ENCODE data around the gene PROM2.
"Not testable (repeated sequence)": the region's sequence is repeated elsewhere in the genome, so short reads cannot be mapped to it uniquely, and the experiment has no call there.

The PROM2 gene

DNA sequence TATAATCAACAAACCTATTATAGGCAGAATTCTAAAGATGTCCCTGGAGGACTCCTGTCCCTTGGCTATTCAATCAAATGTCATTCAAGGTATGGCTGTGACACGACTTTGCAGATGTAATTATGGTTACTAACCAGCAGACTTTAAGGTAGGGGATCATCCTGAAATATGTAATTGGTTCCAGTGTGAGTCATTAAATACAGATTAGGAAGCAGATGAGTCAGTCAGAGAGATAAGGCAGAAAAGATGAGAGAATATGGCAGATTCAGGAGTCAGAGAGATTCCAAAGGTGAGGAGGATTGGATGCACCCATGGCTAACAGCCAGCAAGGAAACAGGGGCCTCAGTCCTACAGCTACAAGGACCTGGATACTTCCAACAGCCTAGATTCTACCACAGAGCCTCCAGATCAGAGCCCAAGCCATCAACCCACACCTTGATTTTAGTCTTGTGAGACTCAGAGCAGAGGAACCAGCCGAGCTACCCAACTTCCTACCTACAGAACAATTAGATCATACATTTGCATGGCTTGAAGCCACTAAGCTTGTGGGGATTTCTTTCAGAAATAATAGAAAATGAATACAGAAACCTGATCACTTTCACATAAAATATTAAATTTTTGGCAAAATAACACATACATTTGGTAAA is 11.2 kb upstream of the PROM2 start:
- H3K27ac ChIP-seq = no peak overlapping the region
- TF ChIP-seq, protein P1, sequence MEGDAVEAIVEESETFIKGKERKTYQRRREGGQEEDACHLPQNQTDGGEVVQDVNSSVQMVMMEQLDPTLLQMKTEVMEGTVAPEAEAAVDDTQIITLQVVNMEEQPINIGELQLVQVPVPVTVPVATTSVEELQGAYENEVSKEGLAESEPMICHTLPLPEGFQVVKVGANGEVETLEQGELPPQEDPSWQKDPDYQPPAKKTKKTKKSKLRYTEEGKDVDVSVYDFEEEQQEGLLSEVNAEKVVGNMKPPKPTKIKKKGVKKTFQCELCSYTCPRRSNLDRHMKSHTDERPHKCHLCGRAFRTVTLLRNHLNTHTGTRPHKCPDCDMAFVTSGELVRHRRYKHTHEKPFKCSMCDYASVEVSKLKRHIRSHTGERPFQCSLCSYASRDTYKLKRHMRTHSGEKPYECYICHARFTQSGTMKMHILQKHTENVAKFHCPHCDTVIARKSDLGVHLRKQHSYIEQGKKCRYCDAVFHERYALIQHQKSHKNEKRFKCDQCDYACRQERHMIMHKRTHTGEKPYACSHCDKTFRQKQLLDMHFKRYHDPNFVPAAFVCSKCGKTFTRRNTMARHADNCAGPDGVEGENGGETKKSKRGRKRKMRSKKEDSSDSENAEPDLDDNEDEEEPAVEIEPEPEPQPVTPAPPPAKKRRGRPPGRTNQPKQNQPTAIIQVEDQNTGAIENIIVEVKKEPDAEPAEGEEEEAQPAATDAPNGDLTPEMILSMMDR (conservative IDR thresholded peaks at IDR 0.05) = no peak
- TF ChIP-seq ZFX (IDR thresholded peaks at IDR 0.05) = no peak

DNA sequence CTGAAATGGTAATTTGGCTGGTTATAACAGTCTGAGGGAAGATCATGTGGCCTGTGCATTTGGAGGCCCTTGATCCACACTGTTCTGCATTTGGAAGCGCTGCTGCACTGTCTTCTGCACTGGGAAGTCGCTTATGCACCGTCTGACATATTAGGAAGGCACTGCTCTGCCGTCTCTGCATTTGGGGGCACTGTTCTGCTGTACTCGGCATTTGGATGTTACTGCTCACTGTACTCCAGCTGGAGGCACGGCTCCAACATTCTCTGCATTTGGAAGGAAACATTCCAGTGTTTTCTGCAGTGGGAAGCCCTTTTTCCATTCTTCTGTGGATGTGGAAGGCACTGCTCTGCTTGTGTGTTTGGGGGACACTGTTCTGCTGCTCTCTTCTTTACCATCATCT is 9.6 kb upstream of the PROM2 start:
- H3K27ac ChIP-seq = no peak overlapping the region
- TF ChIP-seq, protein P1 (conservative IDR thresholded peaks at IDR 0.05) = no peak
- no peak for TF ChIP-seq ZFX (IDR thresholded peaks at IDR 0.05)

DNA sequence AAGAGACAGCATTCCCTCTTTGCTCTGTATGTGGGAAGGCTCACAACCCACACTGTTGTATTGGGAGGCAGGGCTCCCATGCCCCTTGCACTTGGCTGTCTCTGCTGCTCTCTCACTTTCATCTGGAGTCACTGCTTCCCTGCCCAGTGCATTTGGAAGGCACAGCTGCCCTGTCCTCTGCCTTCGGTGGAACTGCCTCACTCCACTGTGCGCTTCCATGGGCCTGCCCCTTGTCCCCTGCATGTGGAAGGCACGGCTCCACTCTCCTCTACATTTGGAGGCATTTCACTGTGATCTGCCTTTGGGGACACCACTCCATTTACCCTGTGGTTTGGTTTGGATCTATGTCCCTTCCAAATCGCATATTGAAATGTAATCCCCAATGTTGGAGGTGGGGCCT is 9.1 kb upstream of the PROM2 start:
- TF ChIP-seq, protein P1 (conservative IDR thresholded peaks at IDR 0.05) = no peak
- TF ChIP-seq ZFX (IDR thresholded peaks at IDR 0.05) = no peak
- no peak overlapping the region for H3K27ac ChIP-seq

DNA sequence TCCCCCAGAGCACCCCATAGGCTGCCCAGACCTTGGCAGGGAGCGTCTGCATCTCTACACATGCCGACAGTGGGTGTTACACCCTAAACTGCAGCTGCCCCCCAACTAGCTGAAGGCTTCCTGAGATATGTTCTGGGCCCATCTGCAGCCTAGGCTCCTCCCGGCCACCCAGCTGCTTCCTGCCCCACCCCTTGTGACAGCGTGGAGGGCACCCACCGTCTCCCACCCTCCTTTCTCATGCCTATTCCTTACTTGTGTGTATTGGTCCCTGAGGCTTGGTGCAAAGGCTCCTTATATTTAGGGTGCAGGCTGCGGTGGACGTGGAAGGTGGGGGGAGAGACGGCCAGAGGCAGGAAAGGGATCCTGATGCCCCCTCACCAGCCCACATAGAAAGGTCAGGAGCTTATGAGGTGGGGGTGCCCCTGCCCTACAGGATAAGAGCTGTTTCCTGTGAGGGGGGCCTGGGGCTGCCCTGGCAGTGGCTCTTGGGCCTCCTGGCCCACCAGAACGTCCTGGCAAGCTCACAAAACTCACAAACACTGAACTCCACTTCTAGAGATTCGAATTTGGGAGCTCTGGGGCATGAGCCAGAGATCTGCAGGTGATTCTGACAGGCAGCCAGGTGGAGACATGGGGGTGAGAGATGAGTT is 7.3 kb upstream of the PROM2 start:
- TF ChIP-seq ZFX (IDR thresholded peaks at IDR 0.05) = no peak
- no peak overlapping the region for H3K27ac ChIP-seq

DNA sequence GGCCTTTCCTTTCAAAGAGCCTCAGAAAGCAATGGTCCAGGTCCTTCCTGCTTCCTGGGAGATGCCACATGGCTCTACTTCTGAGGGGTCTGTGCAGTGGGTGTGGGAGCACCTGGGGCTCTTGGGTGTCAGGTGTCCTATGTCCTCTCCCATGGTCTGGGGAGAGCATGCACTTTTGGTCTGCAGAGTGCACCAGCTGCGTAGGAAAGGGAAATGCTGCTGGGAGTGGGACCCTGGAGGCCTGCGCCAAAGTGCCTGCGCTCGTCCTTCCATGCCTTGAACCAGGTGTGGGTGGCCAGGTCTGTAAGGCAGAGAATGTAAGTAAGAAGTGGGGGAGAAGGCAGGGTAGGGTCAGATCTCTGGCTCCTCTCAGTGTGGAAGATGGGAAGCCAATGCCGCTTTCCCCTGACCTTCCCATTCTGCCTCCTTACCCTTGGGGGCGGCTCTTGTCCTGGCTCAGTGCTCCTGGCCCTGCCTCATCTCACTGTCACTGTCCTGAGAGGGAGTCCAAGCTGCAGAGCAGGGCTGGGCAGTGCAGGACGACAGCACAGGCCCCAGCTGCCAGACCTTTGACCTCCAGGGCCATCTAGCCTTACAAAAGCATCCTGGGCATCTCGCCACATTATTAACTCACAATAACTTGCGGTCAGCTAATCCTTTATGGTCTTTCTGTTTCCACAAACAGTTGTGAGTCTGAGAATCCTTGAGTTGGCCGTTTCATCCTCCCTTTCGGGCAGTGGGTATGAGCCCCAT is 6.6 kb upstream of the PROM2 start:
- no peak for TF ChIP-seq ZFX (IDR thresholded peaks at IDR 0.05)
- TF ChIP-seq, protein P1 (conservative IDR thresholded peaks at IDR 0.05) = no peak
- H3K27ac ChIP-seq = no peak overlapping the region

DNA sequence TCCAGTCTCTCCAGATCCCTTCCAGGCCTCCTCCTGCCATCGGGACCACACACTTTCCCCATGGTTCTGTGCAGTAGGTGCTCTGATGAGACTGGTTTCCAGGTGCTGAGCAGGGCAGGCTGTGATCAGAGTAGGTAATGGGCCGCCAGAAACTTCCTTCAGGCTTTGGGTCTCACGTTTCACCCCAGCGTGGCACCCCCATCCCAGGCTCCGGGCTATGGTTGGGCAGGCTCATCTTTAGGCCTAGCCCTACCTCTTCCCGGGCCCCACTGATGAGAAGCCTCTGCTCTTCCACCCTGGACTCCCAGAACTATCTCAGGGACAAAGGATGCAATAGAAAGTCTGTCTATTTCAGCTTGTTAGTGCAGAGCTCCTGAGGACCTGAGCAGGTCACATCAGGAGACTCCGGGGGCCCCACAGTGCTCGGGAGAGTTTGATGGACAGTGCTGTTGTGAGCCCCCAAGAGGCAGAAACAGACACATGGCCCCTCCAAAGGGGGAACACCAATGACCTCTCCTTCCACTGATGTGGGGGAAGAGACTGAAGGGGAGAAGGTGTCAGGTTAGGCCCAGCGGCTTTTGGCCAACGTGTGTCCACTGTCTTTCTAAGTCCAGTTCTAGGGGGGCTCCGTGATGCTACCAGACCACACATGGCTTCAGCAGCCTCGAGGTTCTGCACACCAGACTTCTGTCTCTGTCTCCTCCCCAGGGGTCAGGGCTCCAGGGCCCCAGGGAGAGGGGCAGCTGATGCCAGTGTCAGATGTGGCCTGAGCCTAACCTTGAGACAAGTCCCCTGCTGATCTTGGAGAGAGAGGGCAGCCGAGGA is 5.8 kb upstream of the PROM2 start:
- no peak for TF ChIP-seq ZFX (IDR thresholded peaks at IDR 0.05)
- TF ChIP-seq, protein P1 (conservative IDR thresholded peaks at IDR 0.05) = no peak

DNA sequence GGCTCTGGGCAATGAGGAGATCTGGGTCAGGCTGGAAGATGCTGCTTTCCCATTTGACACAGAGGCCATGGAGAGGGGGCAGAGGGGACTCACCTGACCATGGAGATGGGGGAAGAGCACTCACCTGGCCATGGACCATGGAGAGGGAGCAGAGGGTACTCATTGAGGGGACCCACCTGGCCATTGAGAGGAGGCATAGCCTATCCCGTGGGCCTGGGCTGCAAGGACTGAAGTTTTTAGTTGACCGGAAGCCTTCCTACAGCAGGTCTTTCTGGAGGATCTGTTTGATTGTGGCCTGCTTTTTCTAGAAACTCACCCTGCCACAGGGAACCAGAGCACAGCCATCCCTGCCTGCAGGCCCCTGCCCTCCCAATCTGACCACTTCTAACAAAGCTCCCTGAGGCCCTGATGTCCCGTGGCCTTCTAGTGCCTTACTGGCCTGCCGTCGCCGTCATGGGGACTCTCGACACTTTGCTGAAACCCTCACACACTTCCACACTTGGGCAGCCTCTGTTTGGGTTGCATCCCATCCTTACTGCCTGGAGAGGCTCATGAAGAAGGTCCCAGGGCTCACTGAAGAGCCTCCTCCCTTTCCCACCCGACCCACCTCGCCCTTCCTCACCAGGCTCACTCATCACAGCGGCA is 5.1 kb upstream of the PROM2 start:
- no peak overlapping the region for H3K27ac ChIP-seq
- no peak for TF ChIP-seq ZFX (IDR thresholded peaks at IDR 0.05)
- TF ChIP-seq, protein P1 (conservative IDR thresholded peaks at IDR 0.05) = no peak

More for the DNA sequence above, 5.8 kb upstream of the PROM2 start:
- no peak overlapping the region for H3K27ac ChIP-seq

DNA sequence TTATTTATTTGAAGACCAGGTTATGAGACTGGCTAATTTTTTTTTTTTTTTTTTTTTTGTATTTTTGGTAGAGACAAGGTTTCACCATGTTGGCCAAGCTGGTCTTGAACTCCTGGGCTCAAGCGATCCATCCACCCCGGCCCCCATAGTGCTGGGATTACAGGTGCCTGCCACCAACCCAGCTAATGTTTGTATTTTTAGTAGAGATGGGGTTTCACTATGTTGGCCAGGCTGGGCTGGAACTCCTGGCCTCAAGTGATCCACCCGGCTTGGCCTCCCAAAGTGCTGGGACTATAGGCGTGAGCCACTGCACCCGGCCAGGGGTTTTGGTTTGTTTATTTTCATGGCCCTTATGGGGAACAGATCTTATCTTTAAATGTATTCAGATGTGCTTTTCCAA is 4.5 kb upstream of the PROM2 start:
- H3K27ac ChIP-seq = not testable (repeated sequence)
